Tibial artery (tissue), 4 donors: ENCODE data around the gene TWF1.

Experiments used
- DNase-seq, 2 donors: peaks; one replicate each; pipeline ENCODE4 v3.0.0-alpha.2; 2019
- H3K27ac ChIP-seq, 2 donors: fragments of 200-600 bp; sonication (generic) in 1 of 2; 1 replicate in 1 of 2; 2 replicates in 1 of 2; pipeline ENCODE4 v1.5.1; 2018 to 2019; ENCODE audit warnings: mild to moderate bottlenecking in 1 of 2
- H3K27me3 ChIP-seq, 2 donors: fragments of 200-600 bp; sonication (generic) in 1 of 2; one replicate each; pipeline versions ENCODE4 v1.5.1 to v1.6.0; 2016 to 2019
- H3K36me3 ChIP-seq, 3 donors: fragments of 200-600 bp; sonication (generic) in 2 of 3; one replicate each; pipeline ENCODE4 v1.5.1; 2016 to 2019; ENCODE audit warnings: mild to moderate bottlenecking in 2 of 3
- H3K4me1 ChIP-seq, 4 donors: fragments of 200-600 bp; sonication (generic) in 2 of 4; 1 replicate in 3 of 4; 2 replicates in 1 of 4; pipeline ENCODE4 v1.5.1; 2016 to 2019
- H3K4me3 ChIP-seq, 2 donors: fragments of 200-600 bp; sonication (generic) in 1 of 2; 1 replicate in 1 of 2; 2 replicates in 1 of 2; pipeline ENCODE4 v1.5.1; 2018 to 2019; ENCODE audit warnings: mild to moderate bottlenecking in 2 of 2
- H3K9me3 ChIP-seq, 3 donors: fragments of 200-600 bp; sonication (generic) in 1 of 3; one replicate each; pipeline ENCODE4 v1.5.1; 2016 to 2019
- CTCF ChIP-seq, 2 experiments: fragments of 200-600 bp in 1 of 2; fragments of 450-650 bp in 1 of 2; IDR thresholded peaks; one replicate each; pipeline ENCODE4 v1.5.1; 2017 to 2019; ENCODE audit warnings: antibody characterized with exemption in 2 of 2, mild to moderate bottlenecking in 1 of 2, moderate library complexity in 1 of 2
- intact Hi-C: fragments of 100-400 bp; cut with DNase I; formaldehyde crosslinking; loops from one replicate; pipeline ENCODE4 v1.15.0; 2023; ENCODE audit warnings: low total_unique reads

TWF1 gene

GRCh38 chr12:43832463-43833168, 26.5 kb upstream of the TWF1 start:
- no peak for DNase-seq
- Histone ChIP-seq H3K4me3 (no peak overlapping the region), H3K36me3 (no peaks in the 10 kb centered on the region), H3K27ac (no peak overlapping the region), H3K27me3 (no peaks in the 10 kb centered on the region), H3K4me1 (peaks cover 0 to 23% (median 9%) of the 10 kb centered on the region in 4 donors), H3K9me3 (no peaks in the 10 kb centered on the region)
- intact Hi-C loops = no loop called here
- TF ChIP-seq CTCF (IDR thresholded peaks at IDR 0.05) = no peak

- Histone ChIP-seq H3K27ac (no peak overlapping the region), H3K9me3 (no peaks in the 10 kb centered on the region), H3K36me3 (no peaks in the 10 kb centered on the region), H3K4me3 (no peak overlapping the region), H3K27me3 (no peaks in the 10 kb centered on the region), H3K4me1 (no peaks in the 10 kb centered on the region)
- TF ChIP-seq CTCF (IDR thresholded peaks at IDR 0.05) = no peak
- no peak for DNase-seq
- intact Hi-C loops = no loop called here
Measured at GRCh38 chr12:43827093-43827492, 21.0 kb upstream of the TWF1 start.

- H3K27ac ChIP-seq = no peak overlapping the region
- no peaks in the 10 kb centered on the region for H3K27me3 ChIP-seq
- intact Hi-C loops = no loop called here
- H3K9me3 ChIP-seq = no peaks in the 10 kb centered on the region
- DNase-seq = no peak
- H3K4me3 ChIP-seq = no peak overlapping the region
- H3K36me3 ChIP-seq = no peaks in the 10 kb centered on the region
- no peak for TF ChIP-seq CTCF (IDR thresholded peaks at IDR 0.05)
- no peaks in the 10 kb centered on the region for H3K4me1 ChIP-seq
Measured at GRCh38 chr12:43826681-43827080, 20.6 kb upstream of the TWF1 start.

- no peaks in the 10 kb centered on the region for H3K27me3 ChIP-seq
- no peaks in the 10 kb centered on the region for H3K4me1 ChIP-seq
- H3K27ac ChIP-seq = no peak overlapping the region
- intact Hi-C loops = no loop called here
- DNase-seq = no peak
- H3K4me3 ChIP-seq = no peak overlapping the region
- H3K9me3 ChIP-seq = no peaks in the 10 kb centered on the region
- TF ChIP-seq CTCF (IDR thresholded peaks at IDR 0.05) = no peak
- no peaks in the 10 kb centered on the region for H3K36me3 ChIP-seq
Measured at GRCh38 chr12:43824207-43824775, 18.2 kb upstream of the TWF1 start.

GRCh38 chr12:43816168-43816567, 10.1 kb upstream of the TWF1 start:
- no peaks in the 10 kb centered on the region for H3K4me1 ChIP-seq
- intact Hi-C loops = no loop called here
- peaks cover 0 to 3% of the 10 kb centered on the region in 2 donors for H3K27me3 ChIP-seq
- TF ChIP-seq CTCF (IDR thresholded peaks at IDR 0.05) = no peak
- H3K36me3 ChIP-seq = no peaks in the 10 kb centered on the region
- H3K4me3 ChIP-seq = no peak overlapping the region
- no peaks in the 10 kb centered on the region for H3K9me3 ChIP-seq
- H3K27ac ChIP-seq = no peak overlapping the region
- no peak for DNase-seq
